GM18526 (cell line): Measurements from ENCODE around the gene ODF4.

Experiments used
- POLR2A ChIP-seq: IDR thresholded peaks from 3 replicates; pipeline ENCODE4 v1.6.1; 2011; ENCODE audit not compliant: insufficient read length; ENCODE audit errors: extremely low read depth

Gene ODF4

GRCh38 chr17:8318010-8318935 lies 21.4 kb upstream of the ODF4 start:
- TF ChIP-seq POLR2A, result no peak

- TF ChIP-seq POLR2A, result no peak
These were observed 19.4 kb upstream of the ODF4 start for GRCh38 chr17:8320262-8320661.

DNA sequence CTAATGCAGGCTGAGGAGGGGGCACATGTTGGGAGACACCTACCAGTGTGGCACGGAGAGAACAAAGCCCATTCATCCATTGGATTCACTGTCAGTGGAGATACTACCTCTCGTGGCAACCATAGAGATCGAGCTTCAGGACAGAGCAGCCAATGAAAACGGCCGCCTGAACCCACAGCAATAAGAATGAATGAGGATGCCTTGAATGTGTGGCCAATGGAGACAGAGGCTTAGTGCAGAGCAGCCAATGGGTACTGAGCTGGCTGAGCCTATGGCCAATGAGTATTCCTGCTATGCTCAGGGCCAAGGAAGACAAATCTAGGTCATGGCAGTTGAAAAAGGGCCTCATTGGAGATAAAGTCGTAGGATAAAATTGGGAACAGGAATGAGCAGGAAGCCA lies 18.6 kb upstream of the ODF4 start:
- no peak for TF ChIP-seq POLR2A

- no peak for TF ChIP-seq POLR2A
These were observed 17.6 kb upstream of the ODF4 start for GRCh38 chr17:8322061-8322460.

- no peak for TF ChIP-seq POLR2A
These were observed 15.5 kb upstream of the ODF4 start for GRCh38 chr17:8324132-8324531.

- TF ChIP-seq POLR2A, result no peak
These were observed 14.7 kb upstream of the ODF4 start for GRCh38 chr17:8324923-8325322.

- TF ChIP-seq POLR2A, result no peak
These were observed 12.9 kb upstream of the ODF4 start for GRCh38 chr17:8326511-8327302.

- TF ChIP-seq POLR2A, result no peak
These were observed 12.4 kb upstream of the ODF4 start for GRCh38 chr17:8327303-8327649.

GRCh38 chr17:8332128-8332527 lies 7.5 kb upstream of the ODF4 start:
- TF ChIP-seq POLR2A, result no peak

DNA sequence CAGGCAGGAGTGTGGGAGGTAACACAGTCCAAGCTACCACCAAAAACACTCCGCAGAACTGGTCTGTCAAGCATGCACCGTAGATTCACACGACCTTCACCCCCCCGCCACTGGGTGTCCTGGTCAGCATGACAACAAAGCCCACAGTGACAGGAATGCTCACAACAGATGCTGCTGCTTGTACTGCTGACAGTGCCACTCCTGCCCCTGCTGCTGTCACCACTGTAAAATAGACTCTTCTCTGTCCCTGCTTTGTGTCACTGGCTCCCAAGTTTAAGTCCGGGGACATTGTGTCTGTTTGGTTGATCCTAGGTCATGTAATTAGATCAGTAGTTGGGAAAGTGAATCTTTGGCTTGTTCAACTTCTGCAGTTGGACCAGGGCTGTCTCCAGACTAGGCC lies 7.0 kb upstream of the ODF4 start:
- TF ChIP-seq POLR2A, result no peak

- TF ChIP-seq POLR2A, result no peak
These were observed 6.4 kb upstream of the ODF4 start for GRCh38 chr17:8333281-8333680.

GRCh38 chr17:8337802-8338752 lies 1.6 kb upstream of the ODF4 start:
- TF ChIP-seq POLR2A, result no peak

DNA sequence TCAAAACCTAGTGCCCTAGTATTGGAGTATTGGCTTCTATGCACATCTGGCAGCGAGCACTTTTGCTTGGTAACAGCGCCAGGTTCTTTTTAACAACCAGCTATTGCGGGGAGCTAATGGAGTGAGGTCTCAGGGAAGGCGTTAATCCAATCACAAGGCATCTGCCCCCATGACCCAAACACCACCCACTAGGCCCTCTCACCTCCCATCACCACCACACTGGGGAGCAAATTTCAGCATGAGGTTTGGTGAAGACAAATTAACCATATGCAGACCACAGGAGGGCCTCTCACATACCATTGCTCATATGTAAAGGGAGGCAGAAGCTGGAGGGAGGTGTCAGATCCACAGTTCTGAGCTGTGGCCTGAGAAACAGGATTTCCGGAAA lies 893 bp upstream of the ODF4 start:
- no peak for TF ChIP-seq POLR2A

- TF ChIP-seq POLR2A, result no peak
These were observed 1.8 kb downstream of the ODF4 start for GRCh38 chr17:8341456-8341855.

DNA sequence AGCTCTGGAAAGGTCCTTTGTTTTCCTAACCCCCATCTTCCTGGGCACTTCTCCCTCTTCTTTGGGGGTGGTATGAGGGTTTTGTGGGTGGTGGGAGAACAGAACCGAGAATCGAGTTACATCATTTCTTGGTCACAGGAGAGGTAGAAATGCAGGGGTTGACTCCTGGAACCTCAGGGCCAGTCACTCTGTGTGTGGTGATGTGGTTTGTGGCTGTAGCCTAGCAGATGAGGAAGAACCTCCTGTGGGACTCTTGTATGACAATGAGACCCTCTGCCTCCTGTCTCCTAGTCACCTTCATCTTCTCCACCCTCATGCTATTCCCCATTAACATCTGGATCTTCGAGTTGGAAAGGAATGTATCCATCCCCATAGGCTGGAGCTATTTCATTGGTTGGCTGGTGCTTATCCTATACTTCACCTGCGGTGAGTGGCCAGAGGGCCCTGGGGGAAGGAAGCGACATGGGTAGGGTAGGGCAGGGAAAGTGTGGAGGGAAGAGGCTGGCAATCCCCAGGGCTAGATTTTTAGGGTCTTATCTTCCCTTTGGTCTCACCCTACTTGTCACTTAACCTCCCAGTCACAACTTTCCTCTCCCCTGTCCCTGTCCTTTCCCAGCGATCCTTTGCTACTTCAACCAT lies 5.5 kb downstream of the ODF4 start:
- TF ChIP-seq POLR2A, result no peak
